ENCODE data around the gene SCAMP4.
A peak's percentile ranks its signal among the peaks of the same experiment; 100 is the strongest.

SCAMP4 gene

GRCh38 chr19:1938071-1938470 lies 32.9 kb downstream of the SCAMP4 start:
- ATAC-seq (no peak), DNase-seq (no peak)

GRCh38 chr19:1941146-1942077 lies 36.2 kb downstream of the SCAMP4 start, which contains the start of gene CSNK1G2:
TSS of gene CSNK1G2 (plus strand) at chr19:1941172. CDS start at chr19:1969773, 28,601 bp downstream.
- ATAC-seq (no peak), DNase-seq (peak; percentile 27)

DNA sequence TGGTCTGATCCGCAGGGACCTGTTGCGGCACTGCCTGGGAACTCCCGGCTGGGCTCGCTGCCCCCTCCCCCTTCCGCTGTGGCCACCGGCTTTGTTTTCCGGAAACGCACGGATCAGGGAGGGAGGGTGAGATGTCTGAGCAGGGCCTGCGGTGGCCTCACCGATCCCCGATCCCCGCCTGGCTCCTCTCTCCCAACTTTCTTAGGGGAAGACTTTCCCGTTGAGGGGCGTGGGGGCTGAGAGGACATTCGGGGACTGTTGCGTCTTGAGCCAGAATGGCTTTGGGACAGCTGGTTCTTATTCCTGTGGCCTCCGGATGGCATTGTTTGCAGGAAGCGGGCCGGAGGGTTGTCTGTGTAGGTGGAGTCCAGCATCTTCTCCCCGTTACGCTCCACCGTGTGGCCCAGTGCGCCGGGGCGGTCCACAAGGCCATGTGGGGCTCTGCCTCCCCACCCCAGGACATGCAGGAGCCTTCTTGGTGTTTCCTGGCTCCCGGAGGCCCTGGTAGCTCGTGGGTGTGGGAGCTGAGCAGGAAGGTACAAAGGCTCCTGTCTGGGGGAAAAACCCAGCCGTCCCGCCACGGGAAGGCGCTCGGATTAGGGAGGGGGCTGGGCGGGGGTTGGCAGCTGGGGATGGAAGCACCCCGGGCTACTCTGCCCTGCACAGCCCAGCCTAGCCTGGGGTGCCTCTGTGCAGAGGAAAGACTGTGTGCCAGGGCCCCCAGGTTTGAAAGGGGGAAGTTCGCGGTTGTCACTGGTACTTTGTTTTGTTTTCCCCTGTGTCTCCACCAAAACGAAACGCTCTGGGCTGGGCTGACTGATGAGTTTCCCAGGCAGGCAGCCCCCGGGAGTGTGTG lies 37.1 kb downstream of the SCAMP4 start:
- ATAC-seq (peak; percentile 49), DNase-seq (peak; percentile 81)

DNA sequence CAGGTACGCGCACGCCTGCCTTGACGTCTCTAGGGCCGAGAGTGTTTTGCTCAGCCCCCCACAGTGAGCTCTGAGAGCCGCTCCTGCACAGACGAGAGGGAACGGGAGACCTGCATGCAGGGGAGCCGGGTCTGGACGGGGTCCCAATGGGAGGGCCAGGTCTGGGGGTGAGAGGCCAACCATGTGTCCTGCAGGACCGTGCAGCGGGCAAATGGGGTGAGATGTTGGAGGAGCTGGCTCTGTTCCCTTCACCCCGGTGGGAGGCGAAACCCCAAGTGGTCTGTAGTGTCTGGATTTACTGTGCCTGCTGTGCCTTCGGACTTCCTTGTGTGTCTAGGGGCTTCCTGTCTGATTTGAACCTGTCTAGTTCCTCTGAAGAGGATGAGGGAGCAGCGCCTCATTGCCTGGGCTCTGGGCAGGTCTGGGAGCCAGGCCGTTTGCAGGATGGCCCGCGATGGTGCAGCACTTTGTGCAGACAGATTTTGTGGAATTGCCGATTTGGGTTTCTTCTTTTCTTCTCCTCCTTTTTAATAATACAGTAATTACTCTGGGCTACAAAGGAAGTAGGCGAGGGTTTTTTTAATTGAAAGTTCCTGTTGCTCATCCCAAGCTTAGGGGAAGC lies 37.8 kb downstream of the SCAMP4 start:
- DNase-seq (no peak), ATAC-seq (no peak)

DNA sequence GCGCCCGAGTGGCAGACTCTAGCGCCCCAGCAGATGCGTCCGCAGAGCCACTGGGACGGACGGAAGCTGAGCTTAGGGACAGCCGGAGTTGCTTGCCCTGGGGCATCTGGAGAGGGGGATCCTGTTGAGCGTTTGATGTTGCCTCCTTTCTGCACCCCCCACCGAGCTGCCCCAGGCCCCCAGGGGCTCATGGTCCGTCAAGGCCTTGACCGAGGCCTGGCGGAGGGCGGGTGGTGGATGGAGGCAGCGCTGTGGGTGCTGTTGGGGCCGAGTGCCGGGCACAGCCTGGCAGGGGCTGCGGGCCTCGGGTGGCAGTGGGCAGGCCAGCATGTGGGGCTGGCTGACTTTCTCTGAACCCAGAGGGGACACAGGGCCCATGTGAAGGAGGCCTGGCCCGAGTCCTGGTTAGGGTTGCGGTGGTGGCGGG lies 38.5 kb downstream of the SCAMP4 start:
- ATAC-seq = no peak
- no peak for DNase-seq

- DNase-seq (no peak), ATAC-seq (no peak)
These were observed 39.1 kb downstream of the SCAMP4 start for GRCh38 chr19:1944088-1944915.

- ATAC-seq (no peak), DNase-seq (no peak)
These were observed 39.8 kb downstream of the SCAMP4 start for GRCh38 chr19:1944916-1945561.

GRCh38 chr19:1945899-1946298 lies 40.7 kb downstream of the SCAMP4 start:
- peak; percentile 44 for DNase-seq

GRCh38 chr19:1947651-1948209 lies 42.5 kb downstream of the SCAMP4 start:
- no peak for DNase-seq
- no peak for ATAC-seq

More at GRCh38 chr19:1945899-1946298, 40.7 kb downstream of the SCAMP4 start:
- ATAC-seq = no peak

DNA sequence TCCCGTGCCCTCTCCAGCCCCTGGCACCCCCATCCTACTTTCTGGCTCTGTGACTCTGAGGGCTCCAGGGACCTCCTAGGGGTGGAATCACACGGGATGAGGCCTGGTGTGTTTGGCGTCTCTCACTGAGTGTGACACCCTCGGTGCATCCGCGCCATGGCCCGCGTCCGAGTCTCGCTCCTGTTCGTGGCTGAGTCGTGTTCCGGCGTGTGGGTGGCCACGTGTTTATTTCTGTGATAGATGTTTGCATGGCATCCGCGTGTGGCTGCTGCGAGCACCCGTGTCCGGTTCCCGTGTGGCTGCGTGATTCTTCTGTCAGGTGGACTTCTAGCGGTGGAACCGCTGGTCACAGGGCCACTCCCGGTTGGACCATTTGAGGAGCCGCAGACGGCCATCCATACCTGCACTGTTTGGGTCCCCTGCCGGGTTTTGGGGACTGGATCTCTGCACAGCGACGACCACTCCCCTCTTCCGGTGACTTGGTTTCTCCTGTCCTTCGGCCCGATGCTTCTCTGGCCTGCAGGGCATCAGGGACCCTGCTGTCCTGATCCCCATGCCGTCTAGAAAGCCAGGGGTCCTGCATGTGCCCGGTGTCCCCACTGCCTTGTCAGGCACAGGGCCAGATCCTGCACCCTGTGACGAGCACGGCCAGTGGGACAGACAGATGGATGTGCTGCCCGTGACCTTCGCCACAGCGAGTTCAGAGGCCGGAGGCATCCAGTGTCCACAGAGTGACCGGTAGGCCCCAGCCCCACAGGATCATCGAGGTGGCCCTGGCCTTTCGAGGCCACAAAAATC lies 44.3 kb downstream of the SCAMP4 start:
- no peak for ATAC-seq
- DNase-seq = no peak

DNA sequence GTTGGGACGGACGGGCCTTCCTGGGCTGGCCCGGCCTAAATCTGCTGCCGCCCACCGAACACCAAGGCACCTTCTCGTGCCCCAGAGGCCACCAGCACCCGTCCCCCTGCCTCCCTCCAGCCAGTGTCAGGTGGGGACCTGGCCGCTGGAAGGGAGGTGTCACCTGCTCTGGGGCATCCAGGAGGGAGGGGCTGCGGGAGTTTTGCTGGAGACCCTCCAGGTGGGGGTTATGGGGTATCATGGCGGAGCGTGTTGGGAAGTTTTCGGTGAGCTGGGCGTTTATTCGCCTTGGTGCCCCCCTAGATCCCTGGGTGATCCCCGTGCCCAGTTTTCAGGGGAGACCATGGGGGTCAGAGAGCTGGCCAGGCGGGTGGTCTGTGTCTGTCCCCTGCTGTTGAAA lies 45.4 kb downstream of the SCAMP4 start:
- ATAC-seq = no peak
- no peak for DNase-seq

DNA sequence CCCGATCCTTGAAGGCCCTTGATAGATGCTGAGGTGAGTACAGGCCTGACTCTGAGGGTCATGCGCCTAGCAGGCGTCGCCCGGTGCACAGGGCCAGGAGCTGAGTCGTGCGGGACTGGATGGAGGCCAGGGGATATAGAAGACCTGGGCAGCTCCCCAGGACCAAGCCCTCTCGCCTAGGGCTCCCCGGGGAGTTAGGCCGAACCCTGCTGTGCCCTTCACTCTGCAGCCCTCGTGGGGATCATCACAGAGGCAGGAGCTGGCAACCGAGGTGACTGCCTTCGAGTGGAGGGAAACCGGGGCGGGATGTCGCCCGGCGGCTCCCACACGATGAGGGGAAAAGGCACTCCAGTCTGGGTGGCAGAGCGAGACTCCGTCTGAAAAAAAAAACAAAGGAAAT lies 47.4 kb downstream of the SCAMP4 start:
- no peak for DNase-seq
- ATAC-seq = no peak

DNA sequence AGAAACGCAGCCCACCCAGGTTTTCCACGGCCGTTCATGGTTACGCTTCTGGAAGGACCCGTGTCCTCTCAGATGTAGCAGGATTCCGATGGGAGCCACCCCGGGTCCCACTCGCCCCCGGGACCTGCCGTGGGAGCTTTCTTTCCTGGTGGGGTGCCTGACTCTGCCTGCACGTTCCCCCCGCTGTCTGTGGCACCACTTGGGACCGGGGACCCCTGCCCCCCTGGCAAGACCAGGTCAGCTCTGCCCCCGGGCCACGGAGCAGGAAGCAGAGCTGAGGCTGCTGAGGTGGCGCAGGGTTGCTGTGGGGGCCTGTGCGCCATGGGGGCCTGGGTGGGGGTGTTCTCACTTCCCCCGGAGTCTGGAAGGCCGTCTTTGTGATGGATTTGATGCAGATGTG lies 47.8 kb downstream of the SCAMP4 start:
- ATAC-seq (no peak), DNase-seq (no peak)

DNA sequence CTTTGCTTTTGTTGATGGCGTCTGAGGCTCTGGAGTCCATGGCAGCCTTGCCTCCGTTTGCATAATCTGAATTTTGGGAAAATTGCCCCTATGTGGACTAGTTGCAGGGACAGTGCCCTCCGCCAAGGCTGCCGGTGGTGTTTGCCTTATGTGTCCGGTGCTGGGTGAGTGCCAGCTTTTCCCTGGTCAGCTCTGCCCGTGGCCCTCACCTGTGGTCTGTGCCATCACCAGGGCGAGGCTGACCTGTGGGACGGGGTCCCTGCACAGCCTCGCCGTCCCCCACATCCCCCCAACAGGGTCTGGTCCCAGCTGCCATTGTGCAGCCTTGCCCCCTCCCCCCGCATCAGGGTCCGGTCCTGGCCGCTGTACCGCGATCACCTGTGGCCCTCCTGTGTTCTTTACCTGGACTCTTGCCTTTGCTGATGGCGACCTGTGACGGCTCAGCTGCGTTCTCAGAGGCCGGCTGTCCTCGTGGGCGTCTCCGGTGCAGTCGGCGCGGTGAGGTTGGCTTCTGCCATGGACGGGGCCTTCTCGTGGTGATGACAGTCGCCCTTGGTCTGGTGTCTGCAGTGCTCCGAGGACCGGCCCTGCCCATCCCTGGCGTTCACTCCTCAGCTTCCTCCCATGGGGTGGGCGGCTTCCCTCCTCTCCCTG lies 48.4 kb downstream of the SCAMP4 start:
- DNase-seq (no peak), ATAC-seq (no peak)

- DNase-seq (no peak), ATAC-seq (no peak)
These were observed 49.3 kb downstream of the SCAMP4 start for GRCh38 chr19:1954532-1954933.

- no peak for ATAC-seq
- DNase-seq = no peak
These were observed 50.2 kb downstream of the SCAMP4 start for GRCh38 chr19:1955171-1956121.

- DNase-seq (no peak), ATAC-seq (no peak)
These were observed 50.9 kb downstream of the SCAMP4 start for GRCh38 chr19:1956122-1956494.

DNA sequence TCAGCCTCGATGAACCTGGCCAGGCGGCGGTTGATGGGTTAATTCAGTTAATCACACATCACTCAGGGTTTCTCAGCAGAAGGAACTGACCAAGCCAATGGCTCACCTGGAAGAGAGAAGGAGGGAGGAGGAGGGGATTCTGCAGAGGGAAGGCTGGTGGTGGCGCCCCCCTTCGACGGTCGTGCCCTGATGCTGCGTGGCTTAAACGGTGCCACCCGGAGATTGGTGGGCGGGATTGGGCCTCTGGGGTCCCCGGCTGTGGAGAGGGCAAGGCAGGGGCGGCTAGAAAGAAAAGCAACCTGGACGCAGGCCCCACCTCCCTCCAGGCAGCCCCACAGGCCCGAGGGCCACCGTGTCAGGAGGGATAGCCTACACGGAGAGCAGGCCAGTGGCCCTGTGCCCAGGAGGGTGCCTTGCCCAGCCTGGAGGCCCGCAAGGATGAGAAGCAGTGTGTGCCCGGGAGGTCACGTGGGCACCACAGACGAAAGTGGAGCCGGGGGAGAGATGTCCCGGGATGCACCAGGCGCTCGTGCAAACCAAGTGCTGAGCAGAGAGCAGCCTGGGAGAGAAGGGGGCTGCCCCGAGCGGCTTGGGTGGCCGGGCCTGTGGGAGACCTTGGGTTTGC lies 51.8 kb downstream of the SCAMP4 start:
- DNase-seq = no peak
- ATAC-seq = no peak

Data from stimulated activated naive CD8-positive, alpha-beta T cell treated with anti-CD3 and anti-CD28 coated beads, Interleukin-15, Interleukin-2, amounts not matched to agents 100 U/mL and 50 U/mL, for 24 hours (primary cell).